Large intestine (tissue), 3 donors: Measurements from ENCODE around the gene HES5. TPM values are rescaled to one million over a fixed set of nuclear protein-coding genes. Genes with fewer than 3 reads are reported as not detected.
"Not testable (repeated sequence)": the region's sequence is repeated elsewhere in the genome, so short reads cannot be mapped to it uniquely, and the experiment has no call there.

Experiments
- DNase-seq, 2 donors: peaks; one replicate each; pipeline versions ENCODE4 v3.0.0 to v3.0.0-alpha.2; 2013
- H3K27ac ChIP-seq: one replicate; pipeline ENCODE4 v1.5.1; 2013; ENCODE audit warnings: low read length
- H3K27me3 ChIP-seq: 2 replicates; pipeline ENCODE4 v1.6.1; 2013; ENCODE audit warnings: low read length; ENCODE audit not compliant: control insufficient read depth, insufficient read depth
- H3K36me3 ChIP-seq: 2 replicates; pipeline ENCODE4 v1.6.1; 2013; ENCODE audit warnings: low read length; ENCODE audit not compliant: control insufficient read depth, insufficient read depth
- H3K4me1 ChIP-seq: one replicate; pipeline ENCODE4 v1.6.1; 2013; ENCODE audit warnings: low read length; ENCODE audit not compliant: control insufficient read depth, insufficient read depth
- H3K4me3 ChIP-seq: one replicate; pipeline ENCODE4 v1.5.1; 2013; ENCODE audit warnings: low read length
- H3K9me3 ChIP-seq: one replicate; pipeline ENCODE4 v1.6.1; 2013; ENCODE audit warnings: mild to moderate bottlenecking, low read depth, low read length, moderate library complexity; ENCODE audit not compliant: control insufficient read depth
- WGBS: methylation state at CpG from one replicate; pipeline ENCODE4 v1.1.5; 2013; ENCODE audit warnings: low lambda C conversion rate; ENCODE audit not compliant: insufficient coverage; 5-methylcytosine and 5-hydroxymethylcytosine counted together
- polyA plus RNA-seq: library from polyadenylated mRNA; unstranded; fragments of 120-200 nt; gene quantifications from one replicate; pipeline ENCODE4 v1.2.1, GENCODE V29; 2013

Gene HES5
- polyA plus RNA-seq, 1 donor = 0.31 TPM

GRCh38 chr1:2554621-2555387, 24.7 kb upstream of the HES5 start:
- DNase-seq = peak; percentile 38 to 71
- Histone ChIP-seq H3K36me3 (peaks cover 23% of the 10 kb centered on the region), H3K4me1 (peaks cover 43% of the 10 kb centered on the region), H3K27me3 (no peaks in the 10 kb centered on the region), H3K27ac (peak overlapping the region; percentile 98), H3K4me3 (peak overlapping the region; percentile 83), H3K9me3 (no peaks in the 10 kb centered on the region)
- WGBS = no CpG with 5 or more reads among the region's 19 CpGs

GRCh38 chr1:2553871-2554620, 24.0 kb upstream of the HES5 start:
- peaks cover 16% of the 10 kb centered on the region for H3K36me3 ChIP-seq
- H3K9me3 ChIP-seq = no peaks in the 10 kb centered on the region
- peak overlapping the region; percentile 98 for H3K27ac ChIP-seq
- H3K27me3 ChIP-seq = no peaks in the 10 kb centered on the region
- DNase-seq = no peak
- WGBS = no CpG with 5 or more reads among the region's 30 CpGs
- no peak overlapping the region for H3K4me3 ChIP-seq
- H3K4me1 ChIP-seq = peaks cover 40% of the 10 kb centered on the region

GRCh38 chr1:2553076-2553475, 23.0 kb upstream of the HES5 start:
- not testable (repeated sequence) for H3K36me3 ChIP-seq
- WGBS = no CpG with 5 or more reads among the region's 9 CpGs
- peaks cover 40% of the 10 kb centered on the region for H3K4me1 ChIP-seq

GRCh38 chr1:2552189-2552588, 22.1 kb upstream of the HES5 start:
- no peaks in the 10 kb centered on the region for H3K27me3 ChIP-seq

More at GRCh38 chr1:2553076-2553475, 23.0 kb upstream of the HES5 start:
- H3K27me3 ChIP-seq, H3K27ac ChIP-seq, DNase-seq, H3K4me3 ChIP-seq, H3K9me3 ChIP-seq: not testable (repeated sequence)

GRCh38 chr1:2551544-2551943, 21.5 kb upstream of the HES5 start:
- not testable (repeated sequence) for DNase-seq, H3K9me3 ChIP-seq, H3K4me3 ChIP-seq, H3K36me3 ChIP-seq, H3K27me3 ChIP-seq, H3K27ac ChIP-seq
- WGBS = no CpG with 5 or more reads among the region's 9 CpGs
- peaks cover 48% of the 10 kb centered on the region for H3K4me1 ChIP-seq

More at GRCh38 chr1:2552189-2552588, 22.1 kb upstream of the HES5 start:
- Histone ChIP-seq H3K4me3 (no peak overlapping the region), H3K27ac (no peak overlapping the region), H3K4me1 (peaks cover 42% of the 10 kb centered on the region), H3K9me3 (no peaks in the 10 kb centered on the region), H3K36me3 (peaks cover 3% of the 10 kb centered on the region)
- no CpG with 5 or more reads among the region's 26 CpGs for WGBS
- no peak for DNase-seq

- not testable (repeated sequence) for H3K9me3 ChIP-seq, H3K36me3 ChIP-seq, H3K27ac ChIP-seq, H3K4me3 ChIP-seq, H3K27me3 ChIP-seq, DNase-seq
- peaks cover 52% of the 10 kb centered on the region for H3K4me1 ChIP-seq
- no CpG with 5 or more reads among the region's 12 CpGs for WGBS
Observed at GRCh38 chr1:2550309-2550861, 20.3 kb upstream of the HES5 start.

- H3K9me3 ChIP-seq, DNase-seq, H3K27me3 ChIP-seq, H3K4me3 ChIP-seq, H3K36me3 ChIP-seq: not testable (repeated sequence)
- peak overlapping the region; percentile 92 for H3K27ac ChIP-seq
- no CpG with 5 or more reads among the region's 28 CpGs for WGBS
- H3K4me1 ChIP-seq = peaks cover 52% of the 10 kb centered on the region
Observed at GRCh38 chr1:2549367-2550029, 19.4 kb upstream of the HES5 start.

GRCh38 chr1:2548068-2548589, 18.1 kb upstream of the HES5 start:
- H3K4me3 ChIP-seq = no peak overlapping the region
- no CpG with 5 or more reads among the region's 17 CpGs for WGBS

GRCh38 chr1:2547210-2548067, 17.4 kb upstream of the HES5 start:
- peaks cover 3% of the 10 kb centered on the region for H3K36me3 ChIP-seq
- H3K4me3 ChIP-seq = peak overlapping the region; percentile 39
- peaks cover 63% of the 10 kb centered on the region for H3K4me1 ChIP-seq
- no CpG with 5 or more reads among the region's 27 CpGs for WGBS
- H3K27ac ChIP-seq = peak overlapping the region; percentile 92
- H3K27me3 ChIP-seq = no peaks in the 10 kb centered on the region
- DNase-seq = peak in 1 of 2 donors; percentile 63
- no peaks in the 10 kb centered on the region for H3K9me3 ChIP-seq

More at GRCh38 chr1:2548068-2548589, 18.1 kb upstream of the HES5 start:
- Histone ChIP-seq H3K27ac (peak overlapping the region; percentile 92), H3K36me3 (peaks cover 3% of the 10 kb centered on the region), H3K9me3 (no peaks in the 10 kb centered on the region), H3K4me1 (peaks cover 58% of the 10 kb centered on the region), H3K27me3 (no peaks in the 10 kb centered on the region)
- peak; percentile 71 to 78 for DNase-seq
